IPS-20b (cell line): ENCODE measurements around the gene RPS2.
"Not testable (repeated sequence)": the region's sequence is repeated elsewhere in the genome, so short reads cannot be mapped to it uniquely, and the experiment has no call there.

ENCODE experiments used
- H3K27ac ChIP-seq: one replicate; pipeline ENCODE4 v1.5.1; 2013; ENCODE audit warnings: low read length
- H3K27me3 ChIP-seq: 2 replicates; pipeline ENCODE4 v1.6.1; 2013; ENCODE audit warnings: mild to moderate bottlenecking, low read length, inconsistent platforms; ENCODE audit not compliant: insufficient read depth
- H3K36me3 ChIP-seq: 2 replicates; pipeline ENCODE4 v1.6.1; 2013; ENCODE audit warnings: low read depth, mild to moderate bottlenecking, inconsistent platforms, low read length, moderate library complexity; ENCODE audit not compliant: insufficient read depth
- H3K4me1 ChIP-seq: 2 replicates; pipeline ENCODE4 v1.6.1; 2013; ENCODE audit warnings: mild to moderate bottlenecking, control low read depth, inconsistent platforms, low read length, moderate library complexity; ENCODE audit not compliant: insufficient read depth
- H3K4me3 ChIP-seq: 2 replicates; pipeline ENCODE4 v1.5.1; 2013; ENCODE audit warnings: mild to moderate bottlenecking, low read length, inconsistent platforms
- H3K9ac ChIP-seq: 2 replicates; pipeline ENCODE4 v1.6.1; 2013; ENCODE audit warnings: low read depth, mild to moderate bottlenecking, inconsistent platforms, low read length, moderate library complexity
- H3K9me3 ChIP-seq: 2 replicates; pipeline ENCODE4 v1.6.1; 2013; ENCODE audit warnings: mild to moderate bottlenecking, low read depth, low read length, inconsistent platforms; ENCODE audit not compliant: insufficient read depth

The RPS2 gene

GRCh38 chr16:1958143-1958491, 6.5 kb downstream of the RPS2 start:
- H3K4me3 ChIP-seq, H3K27ac ChIP-seq, H3K9me3 ChIP-seq, H3K4me1 ChIP-seq, H3K9ac ChIP-seq, H3K27me3 ChIP-seq: not testable (repeated sequence)
- peaks cover 22% of the 10 kb centered on the region for H3K36me3 ChIP-seq

DNA sequence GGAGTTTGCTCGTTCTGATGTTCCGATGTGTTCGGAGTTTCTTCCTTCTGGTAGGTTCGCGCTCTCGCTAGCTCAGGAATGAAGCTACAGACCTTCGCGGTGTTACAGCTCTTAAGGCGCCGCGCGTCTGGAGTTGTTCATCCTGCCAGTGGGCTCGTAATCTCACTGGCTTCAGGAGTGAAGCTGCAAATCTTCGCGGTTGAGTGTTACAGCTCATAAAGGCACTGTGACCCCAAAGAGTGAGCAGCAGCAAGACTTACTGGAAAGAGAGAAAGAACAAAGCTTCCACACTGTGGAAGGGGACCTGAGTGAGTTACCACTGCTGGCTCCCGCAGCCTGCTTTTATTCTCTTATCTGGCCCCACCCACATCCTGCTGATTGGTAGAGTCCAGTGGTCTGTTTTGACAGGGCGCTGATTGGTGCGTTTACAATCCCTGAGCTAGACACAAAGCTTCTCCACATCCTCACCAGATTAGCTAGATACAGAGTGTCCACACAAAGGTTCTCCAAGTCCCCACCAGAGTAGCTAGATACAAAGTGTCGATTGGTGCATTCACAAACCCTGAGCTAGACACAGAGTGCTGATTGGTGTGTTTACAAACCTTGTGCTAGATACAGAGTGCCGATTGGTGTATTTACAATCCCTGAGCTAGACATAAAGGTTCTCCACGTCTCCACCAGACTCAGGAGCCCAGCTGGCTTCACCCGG, 7.0 kb downstream of the RPS2 start:
- not testable (repeated sequence) for H3K27me3 ChIP-seq, H3K4me3 ChIP-seq, H3K4me1 ChIP-seq, H3K27ac ChIP-seq, H3K9me3 ChIP-seq, H3K9ac ChIP-seq
- H3K36me3 ChIP-seq, result peaks cover 16% of the 10 kb centered on the region

GRCh38 chr16:1953734-1954133, 10.9 kb downstream of the RPS2 start:
- Histone ChIP-seq H3K36me3 (no peaks in the 10 kb centered on the region), H3K9me3 (no peaks in the 10 kb centered on the region), H3K27ac (no peak overlapping the region), H3K27me3 (peaks cover 2% of the 10 kb centered on the region; the same call in 1 of the 2 replicates), H3K9ac (no peak overlapping the region), H3K4me3 (no peak overlapping the region), H3K4me1 (no peaks in the 10 kb centered on the region)

- no peak overlapping the region for H3K9ac ChIP-seq
- no peak overlapping the region for H3K27ac ChIP-seq
- no peaks in the 10 kb centered on the region for H3K9me3 ChIP-seq
- no peaks in the 10 kb centered on the region for H3K4me1 ChIP-seq
- no peaks in the 10 kb centered on the region for H3K36me3 ChIP-seq
- H3K27me3 ChIP-seq, result no peaks in the 10 kb centered on the region
- no peak overlapping the region for H3K4me3 ChIP-seq
Measured at GRCh38 chr16:1950559-1950958, 14.1 kb downstream of the RPS2 start.

DNA sequence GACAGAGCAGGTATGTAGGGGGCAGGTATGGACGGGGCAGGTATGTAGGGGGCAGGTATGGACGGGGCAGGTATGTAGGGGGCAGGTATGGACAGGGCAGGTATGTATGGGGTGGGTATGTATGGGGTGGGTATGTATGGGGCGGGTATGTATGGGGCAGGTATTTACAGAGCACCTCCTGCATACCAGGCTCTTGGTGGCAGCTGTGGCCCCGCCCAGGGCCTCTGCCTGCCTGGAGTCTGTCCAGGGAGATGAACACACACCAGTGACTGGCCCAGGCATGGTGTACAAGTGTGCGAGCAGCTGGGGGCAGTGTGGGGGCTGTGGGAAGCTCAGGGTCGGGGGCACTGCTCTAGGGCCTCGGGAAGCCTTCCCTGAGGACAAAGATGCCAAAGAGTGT, 14.6 kb downstream of the RPS2 start:
- Histone ChIP-seq H3K4me3 (no peak overlapping the region), H3K27ac (no peak overlapping the region), H3K36me3 (no peaks in the 10 kb centered on the region), H3K9ac (no peak overlapping the region), H3K9me3 (no peaks in the 10 kb centered on the region), H3K4me1 (no peaks in the 10 kb centered on the region), H3K27me3 (no peaks in the 10 kb centered on the region)

DNA sequence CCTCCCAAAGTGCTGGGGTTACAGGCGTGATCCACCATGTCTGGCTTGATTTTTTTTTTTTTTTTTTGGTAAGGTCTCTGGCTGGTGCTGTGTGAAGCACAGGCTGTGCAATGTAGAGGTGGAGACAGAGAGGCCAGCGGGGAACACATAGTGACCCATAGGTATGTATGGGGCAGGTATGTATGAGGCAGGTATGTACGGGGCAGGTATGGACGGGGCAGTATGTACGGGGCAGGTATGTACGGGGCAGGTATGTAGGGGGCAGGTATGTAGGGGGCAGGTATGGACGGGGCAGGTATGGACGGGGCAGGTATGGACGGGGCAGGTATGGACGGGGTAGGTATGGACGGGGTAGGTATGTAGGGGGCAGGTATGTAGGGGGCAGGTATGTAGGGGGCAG, 15.1 kb downstream of the RPS2 start:
- Histone ChIP-seq H3K9ac (no peak overlapping the region), H3K4me1 (no peaks in the 10 kb centered on the region), H3K27ac (no peak overlapping the region), H3K27me3 (no peaks in the 10 kb centered on the region), H3K4me3 (no peak overlapping the region), H3K36me3 (no peaks in the 10 kb centered on the region), H3K9me3 (no peaks in the 10 kb centered on the region)

DNA sequence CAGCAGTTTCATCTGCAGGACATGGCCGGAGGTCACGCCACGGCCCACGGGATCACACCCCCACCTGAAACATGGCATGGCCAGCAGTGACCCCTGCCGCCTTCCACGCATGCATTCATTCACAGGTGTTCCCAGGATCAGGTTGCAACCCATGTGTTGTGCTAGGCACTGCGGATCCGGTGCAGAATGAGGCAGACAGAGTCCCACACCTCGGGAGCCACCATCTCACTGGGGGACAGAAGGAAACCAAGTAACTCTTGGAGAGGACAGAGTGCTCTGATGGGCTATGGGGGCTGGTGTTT, 17.3 kb downstream of the RPS2 start:
- Histone ChIP-seq H3K4me1 (no peaks in the 10 kb centered on the region), H3K27me3 (no peaks in the 10 kb centered on the region; the same call in 1 of the 2 replicates), H3K9me3 (no peaks in the 10 kb centered on the region), H3K36me3 (no peaks in the 10 kb centered on the region), H3K4me3 (no peak overlapping the region), H3K9ac (no peak overlapping the region), H3K27ac (no peak overlapping the region)

DNA sequence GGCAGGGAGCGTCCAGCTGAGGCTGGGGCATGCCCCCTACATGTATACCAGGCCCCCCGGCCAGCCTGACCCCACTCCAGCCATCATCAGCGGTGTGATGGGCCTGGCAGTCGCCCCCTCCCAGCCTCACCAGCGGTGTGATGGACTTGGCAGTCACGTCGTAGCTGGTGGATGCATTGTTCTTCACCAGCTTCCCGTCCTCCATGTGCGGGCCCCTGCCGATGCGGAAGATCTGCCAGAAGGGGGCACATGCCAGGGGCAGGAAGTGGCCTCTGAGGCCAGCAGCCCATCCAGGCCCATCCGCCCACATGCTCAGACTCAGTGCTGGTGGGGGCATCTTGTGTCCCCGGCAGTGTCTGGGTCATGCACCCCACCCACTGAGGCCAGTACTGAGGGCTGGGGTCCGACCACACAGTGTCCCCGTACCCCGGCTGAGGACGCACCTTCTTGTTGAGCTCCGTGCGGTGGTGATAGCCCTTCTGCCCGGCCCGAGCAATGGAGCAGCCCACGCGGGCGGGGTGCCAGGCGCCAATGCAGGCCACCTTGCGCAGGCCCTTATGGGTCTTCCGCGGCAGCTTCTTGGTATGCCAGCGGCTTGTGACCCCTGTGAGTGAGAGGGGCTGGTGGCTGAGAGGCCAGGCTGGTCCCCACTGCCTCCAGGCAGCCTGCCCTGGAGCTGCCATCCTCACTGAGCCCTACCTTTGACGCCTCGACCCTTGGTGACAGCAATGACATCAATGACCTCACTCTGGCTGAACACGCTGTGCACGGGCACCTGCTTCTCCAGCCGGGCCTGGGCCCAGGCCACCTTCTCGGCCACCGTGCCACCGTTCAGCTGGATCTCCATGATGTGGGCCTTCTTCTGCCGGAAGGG, 17.9 kb downstream of the RPS2 start:
- H3K36me3 ChIP-seq, result no peaks in the 10 kb centered on the region
- H3K4me3 ChIP-seq, result no peak overlapping the region
- H3K27ac ChIP-seq, result no peak overlapping the region
- H3K9ac ChIP-seq, result no peak overlapping the region
- no peaks in the 10 kb centered on the region; the same call in 1 of the 2 replicates for H3K27me3 ChIP-seq
- H3K4me1 ChIP-seq, result no peaks in the 10 kb centered on the region
- H3K9me3 ChIP-seq, result no peaks in the 10 kb centered on the region

DNA sequence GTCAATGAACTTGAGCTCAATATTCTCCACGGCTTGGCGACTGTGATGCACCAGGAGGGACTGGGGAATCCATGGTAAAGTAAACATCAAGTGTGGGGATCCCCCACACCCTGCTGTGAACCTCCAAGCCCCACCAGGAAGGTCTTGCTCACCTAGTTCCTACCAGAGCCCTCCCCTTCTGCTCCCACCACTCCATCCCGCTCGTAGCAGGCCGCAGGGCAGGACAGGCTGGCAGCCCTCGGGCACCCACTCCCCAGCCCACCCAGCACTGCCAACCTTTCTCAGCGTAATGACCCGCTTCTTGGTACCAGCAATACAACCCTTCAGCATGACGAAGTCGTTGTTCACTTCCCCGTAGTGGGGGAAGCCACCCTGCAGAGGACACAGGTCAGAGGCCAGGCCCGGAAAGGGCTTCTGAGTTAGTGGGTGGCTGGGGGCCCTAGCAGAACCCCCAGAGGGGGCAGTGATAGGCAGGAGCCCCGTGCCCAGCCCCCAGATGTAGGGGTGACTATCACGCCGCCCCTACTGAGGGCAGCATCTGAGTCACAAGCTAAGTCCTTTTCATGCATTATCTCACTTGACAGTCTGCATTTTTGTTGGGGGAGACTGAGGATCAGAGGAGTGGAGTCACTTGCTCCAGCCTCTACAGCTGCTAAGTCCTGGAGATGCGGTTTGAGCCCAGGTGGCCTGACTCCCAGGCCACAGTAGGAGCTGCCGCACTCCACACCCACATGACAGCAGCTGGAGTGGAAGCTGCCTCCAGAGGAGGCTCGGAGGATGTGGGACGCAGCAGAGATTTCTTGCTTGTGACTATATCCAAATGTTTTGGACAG, 18.9 kb downstream of the RPS2 start:
- Histone ChIP-seq H3K27ac (no peak overlapping the region), H3K9me3 (no peaks in the 10 kb centered on the region), H3K27me3 (no peaks in the 10 kb centered on the region; the same call in 1 of the 2 replicates), H3K9ac (no peak overlapping the region), H3K4me1 (no peaks in the 10 kb centered on the region), H3K36me3 (0 out of 2 replicates have a peak, but pooled peaks cover under 1% of the 10 kb centered on the region), H3K4me3 (no peak overlapping the region)

- Histone ChIP-seq H3K27ac (no peak overlapping the region), H3K36me3 (peaks cover 8% of the 10 kb centered on the region; the same call in 1 of the 2 replicates), H3K4me1 (no peaks in the 10 kb centered on the region), H3K9ac (no peak overlapping the region; the same call in 1 of the 2 replicates), H3K4me3 (no peak overlapping the region), H3K27me3 (no peaks in the 10 kb centered on the region; the same call in 1 of the 2 replicates), H3K9me3 (no peaks in the 10 kb centered on the region)
Measured at GRCh38 chr16:1944612-1945199, 19.9 kb downstream of the RPS2 start.
